Type B pancreatic cell (in vitro differentiated cells): ENCODE measurements around the gene SCAPER. TPM values are rescaled to one million over a fixed set of nuclear protein-coding genes. Genes with fewer than 3 reads are reported as not detected.

Source experiments
- DNase-seq: peaks from one replicate; pipeline ENCODE4 v3.0.0; 2021; ENCODE audit warnings: mixed read lengths; ENCODE audit not compliant: unreplicated experiment; ENCODE audit errors: extremely low spot score
- H3K27ac Mint-ChIP-seq: 2 replicates; pipeline ENCODE4 v1.8.0; 2021; ENCODE audit warnings: mild to moderate bottlenecking, mixed read lengths
- H3K27me3 Mint-ChIP-seq: 2 replicates; pipeline ENCODE4 v1.8.0; 2021; ENCODE audit warnings: mixed read lengths
- H3K36me3 Mint-ChIP-seq: 2 replicates; pipeline ENCODE4 v1.8.0; 2021; ENCODE audit warnings: mixed read lengths
- H3K4me1 Mint-ChIP-seq: one replicate; pipeline ENCODE4 v1.8.0; 2021; ENCODE audit warnings: mixed read lengths; ENCODE audit not compliant: unreplicated experiment
- H3K4me3 Mint-ChIP-seq: 2 replicates; pipeline ENCODE4 v1.8.0; 2021; ENCODE audit warnings: mild to moderate bottlenecking, mixed read lengths
- H3K9me3 Mint-ChIP-seq: 2 replicates; pipeline ENCODE4 v1.8.0; 2021; ENCODE audit warnings: mixed read lengths
- CTCF ChIP-seq: fragments of 200-600 bp; sonication (generic); conservative IDR thresholded peaks from 2 replicates; pipeline ENCODE4 v1.5.0; 2021; ENCODE audit warnings: antibody characterized with exemption, mild to moderate bottlenecking
- total RNA-seq: library from RNA; stranded (reverse); gene quantifications from 2 replicates; pipeline ENCODE4 v1.2.1, GENCODE V29; 2021; ENCODE audit warnings: low replicate concordance

The SCAPER gene
- total RNA-seq, 1 donor from 2014 or later, result 26.6 TPM

DNA sequence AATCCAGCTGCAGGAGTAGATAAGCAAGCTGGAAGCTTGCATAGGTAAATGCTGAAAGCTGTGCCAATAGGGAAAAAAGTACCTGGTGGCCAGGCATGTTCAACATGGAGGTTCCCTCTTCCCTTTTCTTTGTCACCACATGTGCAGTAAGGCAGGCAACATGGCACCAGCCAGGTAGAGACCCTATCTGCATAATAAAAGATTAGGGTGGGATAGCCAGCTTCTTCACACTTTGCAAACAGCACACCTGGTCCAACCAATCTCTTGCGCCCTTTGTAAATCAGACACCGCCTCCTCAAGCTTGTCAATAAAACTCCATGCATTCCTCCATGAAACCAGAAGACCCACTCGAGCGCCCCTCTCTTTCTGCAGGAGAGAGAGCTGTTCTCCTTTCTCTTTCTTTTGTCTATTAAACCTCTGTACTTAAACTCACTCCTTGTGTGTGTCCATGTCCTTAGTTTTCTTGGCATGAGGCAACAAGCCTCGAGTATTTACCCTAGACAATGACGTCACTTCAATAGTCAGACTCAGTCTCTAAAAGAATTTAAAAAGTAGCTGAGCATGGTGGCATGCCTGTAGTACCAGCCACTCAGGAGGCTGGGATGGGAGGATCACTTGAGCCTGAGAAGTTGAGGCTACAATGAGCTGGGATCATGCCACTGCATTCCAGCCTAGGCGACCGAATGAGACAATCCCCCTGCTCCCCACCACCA, 256.3 kb downstream of the SCAPER start:
- Mint-ChIP-seq H3K4me3 (no peak overlapping the region), H3K9me3 (no peaks in the 10 kb centered on the region), H3K27ac (no peak overlapping the region), H3K27me3 (no peaks in the 10 kb centered on the region), H3K36me3 (peaks cover 17% of the 10 kb centered on the region), H3K4me1 (peaks cover 5% of the 10 kb centered on the region)
- no peak for TF ChIP-seq CTCF
- no peak for DNase-seq

GRCh38 chr15:76647612-76648011, 257.5 kb downstream of the SCAPER start:
- H3K27ac Mint-ChIP-seq, result no peak overlapping the region
- no peak for DNase-seq
- H3K27me3 Mint-ChIP-seq, result no peaks in the 10 kb centered on the region

DNA sequence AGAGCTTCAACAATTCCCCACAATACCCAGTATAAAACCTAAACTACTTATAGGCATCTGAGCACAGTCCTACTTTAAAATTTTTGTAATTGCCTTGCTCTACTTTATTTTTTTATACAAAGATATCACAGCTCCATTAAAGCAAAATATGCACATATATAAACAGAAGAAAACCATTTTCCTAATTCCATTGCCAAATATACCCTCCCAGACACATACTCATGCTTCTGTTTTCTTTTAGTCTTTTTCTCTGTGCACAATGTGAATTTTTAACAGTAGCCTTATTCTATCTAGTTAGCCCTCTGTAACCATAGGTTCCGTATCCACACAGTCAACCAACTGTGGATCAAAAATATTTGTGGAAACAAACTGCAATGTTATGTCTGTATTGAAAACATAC, 260.5 kb downstream of the SCAPER start:
- no peak for TF ChIP-seq CTCF
- DNase-seq, result no peak
- Mint-ChIP-seq H3K36me3 (peaks cover 9% of the 10 kb centered on the region), H3K27ac (no peak overlapping the region), H3K4me1 (peaks cover 5% of the 10 kb centered on the region), H3K27me3 (no peaks in the 10 kb centered on the region), H3K9me3 (no peaks in the 10 kb centered on the region), H3K4me3 (no peak overlapping the region)

More at GRCh38 chr15:76647612-76648011, 257.5 kb downstream of the SCAPER start:
- Mint-ChIP-seq H3K36me3 (peaks cover 9% of the 10 kb centered on the region), H3K9me3 (no peaks in the 10 kb centered on the region), H3K4me3 (no peak overlapping the region), H3K4me1 (peaks cover 5% of the 10 kb centered on the region)
- TF ChIP-seq CTCF, result no peak

- Mint-ChIP-seq H3K4me3 (no peak overlapping the region), H3K27me3 (no peaks in the 10 kb centered on the region), H3K36me3 (peaks cover 12% of the 10 kb centered on the region), H3K9me3 (no peaks in the 10 kb centered on the region), H3K4me1 (peaks cover 4% of the 10 kb centered on the region), H3K27ac (no peak overlapping the region)
- DNase-seq, result no peak
- TF ChIP-seq CTCF, result peak; percentile 59
These were observed 262.5 kb downstream of the SCAPER start for GRCh38 chr15:76642671-76643070.

DNA sequence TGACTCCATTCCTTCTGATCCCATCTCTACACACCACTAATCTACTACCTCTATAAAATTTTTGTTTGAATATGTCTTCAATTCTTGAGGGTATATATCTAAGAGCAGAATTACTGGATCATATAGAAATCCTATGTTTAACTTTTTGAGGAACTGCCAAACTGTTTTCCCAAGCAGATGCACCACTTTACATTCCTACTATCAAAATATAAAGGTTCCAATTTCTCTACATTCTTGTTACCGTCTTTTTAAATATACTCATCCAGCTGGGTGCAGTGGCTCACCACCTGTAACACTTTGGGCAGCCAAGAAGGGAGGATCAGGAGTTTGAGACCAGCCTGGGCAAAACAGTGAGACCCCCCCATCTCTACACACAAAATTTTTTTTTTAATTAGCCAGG, 268.0 kb downstream of the SCAPER start:
- peaks cover 5% of the 10 kb centered on the region for H3K9me3 Mint-ChIP-seq
- peaks cover 13% of the 10 kb centered on the region for H3K36me3 Mint-ChIP-seq
- no peak for TF ChIP-seq CTCF
- H3K27me3 Mint-ChIP-seq, result no peaks in the 10 kb centered on the region
- H3K27ac Mint-ChIP-seq, result no peak overlapping the region
- no peak for DNase-seq
- no peak overlapping the region for H3K4me3 Mint-ChIP-seq
- no peaks in the 10 kb centered on the region for H3K4me1 Mint-ChIP-seq
